ENCODE results near the gene CRK. TPM values are rescaled to one million over a fixed set of nuclear protein-coding genes. Genes with fewer than 3 reads are reported as not detected.
A peak's percentile ranks its signal among the peaks of the same experiment; 100 is the strongest.

Gene CRK
- total and polyA plus RNA-seq, 10 of the 15 experiments (the other 5 are each of a cell fraction or from before 2014, with no cell fraction given): 11.1 to 23.8 (median 20.5) TPM

DNA sequence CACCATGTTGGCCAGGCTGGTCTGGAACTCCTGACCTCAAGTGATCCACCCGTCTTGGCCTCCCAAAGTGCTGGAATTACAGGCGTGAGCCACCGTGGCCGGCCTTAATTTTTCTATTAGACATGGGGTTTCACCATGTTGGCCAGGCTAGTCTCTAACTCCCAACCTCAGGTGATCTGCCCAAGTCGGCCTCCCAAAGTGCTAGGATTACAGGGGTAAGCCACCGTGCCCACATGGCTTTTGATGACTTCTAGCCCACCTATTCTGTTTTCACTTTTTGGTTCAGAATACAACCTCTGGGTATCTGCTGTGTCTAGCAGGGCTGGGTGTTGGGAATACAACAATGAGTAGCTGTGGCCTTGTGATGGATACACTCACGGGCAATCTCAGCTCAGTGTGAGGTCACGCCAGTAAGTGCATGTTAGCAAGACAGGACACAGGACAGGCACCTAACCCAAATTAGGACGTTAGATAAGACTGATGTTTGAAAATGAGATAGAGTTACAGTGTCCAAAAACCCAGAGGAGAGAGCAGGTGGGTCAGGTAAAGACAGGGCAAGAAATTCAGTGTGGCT, 41.9 kb downstream of the CRK start:
- no peaks in the 10 kb centered on the region for H3K4me1 ChIP-seq (ENCODE audit: control insufficient read depth, insufficient read depth, low read length)
- ChIA-PET RAD21 (ENCODE audit: unreplicated experiment) (no interaction called here), CTCF (interaction anchor here (1.8 kb wide), 1 partner anchor 49 kb away, joined by 7 read pairs; no protein-coding TSS in a partner anchor), SMC1A (ENCODE audit: uncharacterized antibody, unreplicated experiment) (interaction anchor here (0.7 to 0.8 kb wide), 3 partner anchors 16 to 52 kb away, joined by 3 read pairs; no protein-coding TSS in a partner anchor), POLR2A (interaction anchor here (0.6 to 0.7 kb wide), 2 partner anchors 138 to 379 kb away, joined by 4 to 6 read pairs; no protein-coding TSS in a partner anchor)
- in situ Hi-C loops (cut with MboI) (no loop called here), intact Hi-C loops (cut with micrococcal nuclease; ENCODE audit: unreplicated experiment) (no loop called here)
- no peak overlapping the region for H2AFZ ChIP-seq (ENCODE audit: control insufficient read depth, low read depth, low read length)
- no peak overlapping the region for H3K4me2 ChIP-seq (ENCODE audit: control insufficient read depth, insufficient read depth)
- H3K36me3 ChIP-seq (ENCODE audit: control insufficient read depth in 2 of 2, insufficient read depth in 2 of 2, low read length in 1 of 2): no peaks in the 10 kb centered on the region
- FAIRE-seq: no peak
- no peak overlapping the region for H3K9ac ChIP-seq (ENCODE audit: control insufficient read depth, insufficient read depth, low read length)
- no peak overlapping the region for H3K4me3 ChIP-seq
- no peaks in the 10 kb centered on the region for H3K79me2 ChIP-seq (ENCODE audit: control insufficient read depth, insufficient read depth, low read length)
- 82% methylated on average over 9 of the region's 9 CpGs for WGBS (ENCODE audit: insufficient coverage, insufficient replicate concordance, low lambda C conversion rate, missing lambda C conversion rate)
- BruUV-seq (replicated peaks): no TSS peak
- DNase-seq (ENCODE audit: low read depth, low spot score): no peak
- H4K20me1 ChIP-seq (ENCODE audit: control insufficient read depth, insufficient read depth): no peaks in the 10 kb centered on the region
- no peak for TF ChIP-seq USF1 (IDR thresholded peaks at IDR 0.05; ENCODE audit: borderline replicate concordance, extremely low read length, insufficient read depth, low read depth, low read length)
- no peak for TF ChIP-seq E2F4 (IDR thresholded peaks at IDR 0.05; ENCODE audit: low read depth, low read length)
- TF ChIP-seq ELK1 (IDR thresholded peaks at IDR 0.05; ENCODE audit: low read depth, low read length): no peak
- TF ChIP-seq NRF1 (conservative IDR thresholded peaks at IDR 0.05; ENCODE audit: low read depth, low read length): no peak
- TF ChIP-seq, protein P1, sequence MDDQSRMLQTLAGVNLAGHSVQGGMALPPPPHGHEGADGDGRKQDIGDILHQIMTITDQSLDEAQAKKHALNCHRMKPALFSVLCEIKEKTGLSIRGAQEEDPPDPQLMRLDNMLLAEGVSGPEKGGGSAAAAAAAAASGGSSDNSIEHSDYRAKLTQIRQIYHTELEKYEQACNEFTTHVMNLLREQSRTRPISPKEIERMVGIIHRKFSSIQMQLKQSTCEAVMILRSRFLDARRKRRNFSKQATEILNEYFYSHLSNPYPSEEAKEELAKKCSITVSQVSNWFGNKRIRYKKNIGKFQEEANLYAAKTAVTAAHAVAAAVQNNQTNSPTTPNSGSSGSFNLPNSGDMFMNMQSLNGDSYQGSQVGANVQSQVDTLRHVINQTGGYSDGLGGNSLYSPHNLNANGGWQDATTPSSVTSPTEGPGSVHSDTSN (IDR thresholded peaks at IDR 0.05; ENCODE audit: insufficient replicate concordance, low read depth, low read length): no peak
- TF ChIP-seq EGR1 (IDR thresholded peaks at IDR 0.05; ENCODE audit: borderline replicate concordance in 1 of 2, low read depth in 2 of 2, low read length in 2 of 2): no peak
- TF ChIP-seq POLR2AphosphoS2 (IDR thresholded peaks at IDR 0.05; ENCODE audit: low read depth, low read length): 0 out of 2 replicates have a peak, but pooled peaks have one; percentile 23
- TF ChIP-seq, protein P2, sequence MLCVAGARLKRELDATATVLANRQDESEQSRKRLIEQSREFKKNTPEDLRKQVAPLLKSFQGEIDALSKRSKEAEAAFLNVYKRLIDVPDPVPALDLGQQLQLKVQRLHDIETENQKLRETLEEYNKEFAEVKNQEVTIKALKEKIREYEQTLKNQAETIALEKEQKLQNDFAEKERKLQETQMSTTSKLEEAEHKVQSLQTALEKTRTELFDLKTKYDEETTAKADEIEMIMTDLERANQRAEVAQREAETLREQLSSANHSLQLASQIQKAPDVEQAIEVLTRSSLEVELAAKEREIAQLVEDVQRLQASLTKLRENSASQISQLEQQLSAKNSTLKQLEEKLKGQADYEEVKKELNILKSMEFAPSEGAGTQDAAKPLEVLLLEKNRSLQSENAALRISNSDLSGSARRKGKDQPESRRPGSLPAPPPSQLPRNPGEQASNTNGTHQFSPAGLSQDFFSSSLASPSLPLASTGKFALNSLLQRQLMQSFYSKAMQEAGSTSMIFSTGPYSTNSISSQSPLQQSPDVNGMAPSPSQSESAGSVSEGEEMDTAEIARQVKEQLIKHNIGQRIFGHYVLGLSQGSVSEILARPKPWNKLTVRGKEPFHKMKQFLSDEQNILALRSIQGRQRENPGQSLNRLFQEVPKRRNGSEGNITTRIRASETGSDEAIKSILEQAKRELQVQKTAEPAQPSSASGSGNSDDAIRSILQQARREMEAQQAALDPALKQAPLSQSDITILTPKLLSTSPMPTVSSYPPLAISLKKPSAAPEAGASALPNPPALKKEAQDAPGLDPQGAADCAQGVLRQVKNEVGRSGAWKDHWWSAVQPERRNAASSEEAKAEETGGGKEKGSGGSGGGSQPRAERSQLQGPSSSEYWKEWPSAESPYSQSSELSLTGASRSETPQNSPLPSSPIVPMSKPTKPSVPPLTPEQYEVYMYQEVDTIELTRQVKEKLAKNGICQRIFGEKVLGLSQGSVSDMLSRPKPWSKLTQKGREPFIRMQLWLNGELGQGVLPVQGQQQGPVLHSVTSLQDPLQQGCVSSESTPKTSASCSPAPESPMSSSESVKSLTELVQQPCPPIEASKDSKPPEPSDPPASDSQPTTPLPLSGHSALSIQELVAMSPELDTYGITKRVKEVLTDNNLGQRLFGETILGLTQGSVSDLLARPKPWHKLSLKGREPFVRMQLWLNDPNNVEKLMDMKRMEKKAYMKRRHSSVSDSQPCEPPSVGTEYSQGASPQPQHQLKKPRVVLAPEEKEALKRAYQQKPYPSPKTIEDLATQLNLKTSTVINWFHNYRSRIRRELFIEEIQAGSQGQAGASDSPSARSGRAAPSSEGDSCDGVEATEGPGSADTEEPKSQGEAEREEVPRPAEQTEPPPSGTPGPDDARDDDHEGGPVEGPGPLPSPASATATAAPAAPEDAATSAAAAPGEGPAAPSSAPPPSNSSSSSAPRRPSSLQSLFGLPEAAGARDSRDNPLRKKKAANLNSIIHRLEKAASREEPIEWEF (IDR thresholded peaks at IDR 0.05; ENCODE audit: insufficient replicate concordance, low read depth, low read length): no peak
- TF ChIP-seq FOS (IDR thresholded peaks at IDR 0.05; ENCODE audit: borderline replicate concordance, extremely low read depth, insufficient read length): no peak
- H3K9me3 ChIP-seq (replicated peaks; ENCODE audit: control insufficient read depth, insufficient read depth, low read length): no peaks in the 10 kb centered on the region
- no peak overlapping the region for H3K27ac ChIP-seq (ENCODE audit: control insufficient read depth, insufficient read depth)
- no peaks in the 10 kb centered on the region for H3K27me3 ChIP-seq (replicated peaks in 1 of 2; ENCODE audit: control insufficient read depth in 2 of 2, insufficient read depth in 2 of 2, low read length in 1 of 2)
- no peak for ATAC-seq
